NT2/D1 (cell line): Measurements from ENCODE around the gene HAPSTR1.

Experiments used
- SUZ12 ChIP-seq: IDR thresholded peaks from 2 replicates; pipeline ENCODE4 v1.6.1; 2011; ENCODE audit not compliant: insufficient read length, insufficient read depth; ENCODE audit errors: extremely low read depth
- YY1 ChIP-seq: IDR thresholded peaks from 2 replicates; pipeline ENCODE4 v1.6.1; 2011; ENCODE audit not compliant: insufficient read length, insufficient read depth
- ZNF274 ChIP-seq: IDR thresholded peaks from 2 replicates; pipeline ENCODE4 v1.6.1; 2011; ENCODE audit warnings: mild to moderate bottlenecking, low read depth, low read length

DNA sequence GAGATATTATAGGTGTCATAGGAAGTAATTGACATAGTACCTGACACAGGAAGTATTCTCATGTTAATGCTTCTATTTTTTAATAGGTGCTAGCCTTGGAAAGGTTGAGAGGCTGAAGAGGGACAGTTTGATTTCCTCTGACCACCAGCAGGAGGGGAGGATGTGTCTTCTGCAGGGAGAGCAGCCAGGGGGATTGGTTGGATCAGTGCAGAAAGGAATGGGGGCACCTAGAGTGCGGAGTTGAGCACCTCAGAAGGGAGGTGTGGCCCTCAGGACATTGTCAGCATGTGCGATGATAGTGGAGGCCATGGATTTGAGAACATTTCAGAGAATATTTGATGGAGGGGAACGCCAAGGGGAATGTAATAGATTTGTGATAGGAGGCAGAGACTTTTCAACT is 23.4 kb downstream of the HAPSTR1 start:
- TF ChIP-seq YY1: no peak
- no peak for TF ChIP-seq ZNF274
- TF ChIP-seq SUZ12: no peak
